Islet precursor cell (in vitro differentiated cells): ENCODE measurements around the gene MAST2.
"Not testable (repeated sequence)": the region's sequence is repeated elsewhere in the genome, so short reads cannot be mapped to it uniquely, and the experiment has no call there.

Source experiments
- DNase-seq: peaks from one replicate; pipeline ENCODE4 v3.0.0-alpha.2; 2018

MAST2 gene

GRCh38 chr1:45906883-45907282, 103.5 kb downstream of the MAST2 start:
- DNase-seq, result no peak

DNA sequence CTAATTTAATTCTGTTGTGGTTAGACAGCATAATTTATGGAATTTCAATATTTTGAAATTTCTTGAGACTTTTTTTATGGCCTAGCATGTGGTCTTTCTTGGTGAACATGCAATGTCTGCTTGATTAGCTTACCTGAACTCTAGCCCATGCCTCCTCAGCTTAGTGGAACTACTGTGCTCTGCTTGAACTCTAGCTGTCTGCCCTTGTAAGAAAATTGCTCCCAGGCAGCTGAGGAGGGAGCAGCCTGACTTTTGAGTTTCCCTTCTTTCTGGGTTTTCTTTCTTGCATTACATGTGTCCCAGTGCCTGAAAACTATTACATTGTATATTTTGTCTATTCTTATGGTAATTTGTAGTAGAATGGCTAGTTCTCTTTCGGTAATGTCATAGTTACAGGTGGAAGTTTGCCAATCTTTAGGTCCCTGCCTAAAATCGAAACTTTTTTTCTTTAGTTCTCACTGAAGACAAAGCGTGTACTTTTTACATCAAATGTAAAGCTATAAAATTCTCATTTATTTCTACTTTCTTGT, 105.3 kb downstream of the MAST2 start:
- no peak for DNase-seq

- no peak for DNase-seq
Observed at GRCh38 chr1:45911634-45912033, 108.2 kb downstream of the MAST2 start.

- DNase-seq, result peak; percentile 96
Observed at GRCh38 chr1:45913183-45913683, 109.8 kb downstream of the MAST2 start.

DNA sequence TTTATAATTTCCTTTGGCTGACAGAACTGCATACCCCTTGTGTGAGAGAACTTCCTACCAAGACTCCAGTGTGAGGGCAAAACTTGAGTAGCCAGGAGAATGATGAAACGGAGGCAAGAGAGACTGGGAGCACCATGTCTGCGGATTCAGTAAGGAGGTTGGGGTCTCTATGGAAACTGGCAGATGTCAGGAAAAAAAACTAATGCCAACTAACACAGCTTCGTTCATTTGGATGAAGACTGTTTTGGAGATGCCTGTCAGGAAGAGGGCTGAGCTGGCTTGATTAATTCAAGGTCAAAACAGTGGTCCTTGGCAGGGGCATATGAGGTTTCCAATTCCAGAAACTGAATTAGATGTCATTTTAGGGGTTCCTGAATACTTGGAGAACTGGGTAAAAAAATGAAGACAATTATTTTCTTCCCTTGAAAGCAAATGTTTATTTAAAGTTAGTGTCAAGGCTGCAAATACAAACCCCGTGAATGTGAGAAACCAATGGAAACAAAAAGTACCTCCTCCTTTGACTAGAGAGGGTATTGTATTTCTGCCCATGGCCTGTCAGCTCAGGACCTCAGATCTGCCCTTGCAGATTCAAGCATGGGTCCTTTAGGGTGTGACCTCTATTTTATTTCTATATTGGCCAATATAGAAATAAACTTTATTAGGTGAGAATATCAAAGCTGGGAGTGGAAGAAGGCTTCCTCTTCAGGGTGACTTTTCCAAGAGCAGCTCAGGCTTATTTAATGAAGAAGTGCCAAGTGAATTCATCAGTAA, 110.5 kb downstream of the MAST2 start:
- no peak for DNase-seq

- DNase-seq, result no peak
Observed at GRCh38 chr1:45914836-45915235, 111.4 kb downstream of the MAST2 start.

DNA sequence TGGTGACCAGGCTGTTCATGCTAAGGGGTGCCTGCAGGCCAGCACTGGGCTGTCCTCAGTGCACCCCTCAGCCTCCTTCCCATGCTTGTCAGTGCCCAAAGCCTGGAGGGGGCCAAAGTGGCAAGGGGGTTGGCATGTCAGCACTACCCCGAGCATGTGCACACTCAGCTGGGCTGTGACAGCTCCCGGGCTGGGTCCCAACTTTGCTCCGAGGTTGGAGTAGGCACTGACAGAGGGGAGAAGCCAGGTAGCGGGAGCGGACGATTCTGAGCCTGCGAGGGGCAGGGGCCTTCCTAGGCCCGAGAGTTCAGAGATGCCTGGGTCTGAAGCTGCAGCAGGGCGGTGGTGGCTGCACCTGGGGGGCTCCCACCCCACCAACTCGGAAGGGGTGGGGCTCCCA, 119.0 kb downstream of the MAST2 start:
- DNase-seq, result no peak

- DNase-seq, result no peak
Observed at GRCh38 chr1:45922813-45923212, 119.4 kb downstream of the MAST2 start.

GRCh38 chr1:45923343-45923742, 119.9 kb downstream of the MAST2 start:
- DNase-seq, result no peak

GRCh38 chr1:45924736-45925135, 121.3 kb downstream of the MAST2 start:
- DNase-seq, result peak; percentile 50

DNA sequence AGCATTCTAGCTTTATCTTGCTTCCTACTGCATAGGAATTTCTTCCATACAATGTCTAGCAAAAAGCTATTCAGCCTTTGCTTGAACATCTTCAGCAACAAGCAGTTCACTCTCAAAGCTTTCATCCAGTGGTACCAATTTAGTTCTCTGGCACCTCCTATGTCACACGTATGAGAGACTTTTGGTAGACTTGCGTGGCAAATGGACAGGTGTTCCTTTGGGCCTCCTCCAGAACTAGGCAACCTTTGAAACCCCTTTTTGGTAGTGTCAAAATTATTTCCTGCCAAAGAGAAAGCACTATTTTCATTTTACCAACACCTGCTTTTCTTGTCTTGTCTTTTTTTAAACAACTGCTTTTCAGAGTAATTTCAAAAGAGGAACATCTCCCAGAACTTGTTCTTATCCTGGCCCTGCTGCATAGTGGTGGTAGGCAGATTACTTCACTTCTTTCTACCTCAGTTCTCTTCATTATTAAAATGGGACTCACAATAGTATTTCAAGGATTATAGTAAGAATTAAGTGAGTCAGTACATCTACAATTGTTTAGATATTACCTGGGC, 122.4 kb downstream of the MAST2 start:
- no peak for DNase-seq

- DNase-seq, result no peak
Observed at GRCh38 chr1:45926330-45926729, 122.9 kb downstream of the MAST2 start.

GRCh38 chr1:45927231-45927915, 124.0 kb downstream of the MAST2 start:
- DNase-seq, result not testable (repeated sequence)

GRCh38 chr1:45928486-45929205, 125.2 kb downstream of the MAST2 start:
- DNase-seq, result no peak

- DNase-seq, result peak; percentile 95
Observed at GRCh38 chr1:45929257-45929687, 125.9 kb downstream of the MAST2 start.

DNA sequence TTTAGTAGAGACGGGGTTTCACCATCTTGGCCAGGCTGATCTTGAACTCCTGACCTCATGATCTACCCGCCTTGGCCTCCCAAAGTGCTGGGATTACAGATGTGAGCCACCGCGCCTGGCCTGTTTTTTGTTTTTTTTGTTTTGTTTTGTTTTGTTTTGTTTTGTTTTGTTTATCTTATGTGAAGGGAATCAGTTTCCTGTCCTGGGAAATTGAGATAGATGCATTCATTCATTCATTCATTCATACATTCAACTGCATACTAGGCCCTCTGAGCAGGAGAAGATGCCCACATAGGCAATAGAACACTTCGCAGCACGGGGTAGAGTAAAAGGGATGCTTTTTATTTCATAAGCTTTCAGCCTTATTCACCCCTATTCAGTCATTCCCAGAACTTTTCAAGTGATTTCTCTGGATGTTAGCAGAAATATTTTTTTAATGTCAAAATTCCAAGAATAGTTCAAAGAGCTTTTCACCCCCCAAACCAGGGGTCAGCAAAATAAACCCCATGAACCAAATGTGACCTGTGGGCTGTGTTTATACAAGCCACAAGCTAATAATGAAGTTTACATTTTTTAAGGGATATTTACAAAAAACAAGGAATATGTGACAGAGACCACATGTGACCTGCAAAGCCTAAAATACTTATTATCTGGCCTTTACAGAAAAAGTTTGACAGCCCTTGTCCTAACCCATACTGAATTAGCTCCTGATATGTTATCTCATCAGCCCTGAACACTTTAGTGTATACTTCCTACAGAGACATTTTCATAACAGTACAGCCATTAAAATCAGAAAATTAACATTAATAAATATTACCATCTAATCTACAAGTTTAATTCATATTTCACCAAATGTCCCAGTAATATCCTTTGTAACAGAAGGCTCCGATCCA, 127.1 kb downstream of the MAST2 start:
- DNase-seq, result no peak

DNA sequence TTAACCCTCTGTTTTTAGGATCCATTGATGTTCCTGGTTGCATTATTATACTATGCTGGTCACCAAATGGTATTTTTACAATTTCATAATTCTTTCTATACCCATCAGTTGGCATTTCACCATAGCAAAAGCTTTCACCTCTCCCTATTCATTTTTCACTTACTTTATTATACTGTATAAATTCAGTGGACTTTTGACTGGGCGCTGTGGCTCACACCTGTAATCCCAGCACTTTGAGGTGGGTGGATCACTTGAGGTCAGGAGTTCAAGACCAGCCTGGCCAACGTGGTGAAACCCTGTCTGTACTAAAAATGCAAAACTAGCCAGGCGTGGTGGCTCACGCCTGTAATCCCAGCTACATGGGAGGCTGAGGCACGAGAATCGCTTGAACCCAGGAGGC, 128.8 kb downstream of the MAST2 start:
- not testable (repeated sequence) for DNase-seq

DNA sequence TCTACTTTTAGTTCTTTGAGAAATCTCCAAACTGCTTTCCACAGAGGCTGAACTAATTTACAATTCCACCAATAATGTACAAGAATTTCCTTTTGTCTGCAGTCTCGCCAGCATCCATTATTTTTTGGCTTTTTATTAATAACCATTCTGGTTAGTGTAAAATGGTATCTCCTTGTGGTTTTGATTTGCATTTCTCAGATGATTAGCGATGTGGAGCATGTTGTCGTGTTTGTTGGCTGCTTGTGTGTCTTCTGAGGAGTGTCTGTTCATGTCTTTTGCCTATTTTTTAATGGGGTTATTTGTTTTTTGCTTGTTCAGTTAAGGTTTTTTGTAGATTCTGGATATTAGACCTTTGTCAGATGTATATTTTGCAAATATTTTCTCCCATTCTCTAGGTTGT, 131.5 kb downstream of the MAST2 start:
- DNase-seq, result no peak

DNA sequence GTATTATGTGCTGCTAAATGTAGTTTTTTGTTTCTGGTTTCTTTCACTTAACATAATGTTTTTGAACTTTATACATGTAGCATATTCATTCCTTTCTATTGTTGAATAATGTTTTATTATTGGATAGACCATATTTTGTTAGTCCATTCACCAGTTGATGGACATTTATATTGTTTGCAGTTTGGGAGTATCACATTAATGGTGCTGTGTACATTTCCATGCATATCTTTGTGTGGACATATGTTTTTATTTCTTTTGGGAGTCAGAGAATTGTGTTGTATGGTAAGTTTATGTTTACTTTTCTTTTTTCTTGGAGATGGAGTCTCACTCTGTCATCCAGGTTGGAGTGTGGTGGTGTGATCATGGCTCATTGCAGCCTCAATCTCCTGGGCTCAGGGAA, 134.6 kb downstream of the MAST2 start:
- no peak for DNase-seq

GRCh38 chr1:45942411-45942810, 139.0 kb downstream of the MAST2 start:
- no peak for DNase-seq

GRCh38 chr1:45943185-45943584, 139.8 kb downstream of the MAST2 start:
- DNase-seq, result no peak

DNA sequence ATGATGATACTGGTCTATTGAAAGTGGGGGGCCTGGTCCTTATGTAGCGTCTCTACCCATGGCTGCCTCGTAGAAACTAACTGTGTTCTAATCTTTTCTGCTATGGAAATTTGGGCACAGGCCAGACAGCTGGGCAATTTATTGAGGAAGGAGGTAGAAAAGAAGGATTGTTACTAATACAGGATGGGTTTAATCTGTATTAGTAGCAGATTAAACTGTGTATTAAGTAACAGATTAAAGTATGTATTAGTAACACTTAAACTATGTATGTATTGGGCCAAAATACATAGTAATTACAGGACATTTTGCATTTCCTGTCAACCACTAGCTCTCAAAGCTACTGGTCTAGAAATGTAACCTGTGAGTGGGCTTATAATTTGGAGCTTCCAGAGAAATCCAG, 142.0 kb downstream of the MAST2 start:
- DNase-seq, result no peak
